ENCODE data around the gene PXN. TPM values are rescaled to one million over a fixed set of nuclear protein-coding genes. Genes with fewer than 3 reads are reported as not detected.
"Not testable (repeated sequence)": the region's sequence is repeated elsewhere in the genome, so short reads cannot be mapped to it uniquely, and the experiment has no call there.

The PXN gene
- total RNA-seq, 2 experiments from 2014 or later = 201 to 236 TPM

DNA sequence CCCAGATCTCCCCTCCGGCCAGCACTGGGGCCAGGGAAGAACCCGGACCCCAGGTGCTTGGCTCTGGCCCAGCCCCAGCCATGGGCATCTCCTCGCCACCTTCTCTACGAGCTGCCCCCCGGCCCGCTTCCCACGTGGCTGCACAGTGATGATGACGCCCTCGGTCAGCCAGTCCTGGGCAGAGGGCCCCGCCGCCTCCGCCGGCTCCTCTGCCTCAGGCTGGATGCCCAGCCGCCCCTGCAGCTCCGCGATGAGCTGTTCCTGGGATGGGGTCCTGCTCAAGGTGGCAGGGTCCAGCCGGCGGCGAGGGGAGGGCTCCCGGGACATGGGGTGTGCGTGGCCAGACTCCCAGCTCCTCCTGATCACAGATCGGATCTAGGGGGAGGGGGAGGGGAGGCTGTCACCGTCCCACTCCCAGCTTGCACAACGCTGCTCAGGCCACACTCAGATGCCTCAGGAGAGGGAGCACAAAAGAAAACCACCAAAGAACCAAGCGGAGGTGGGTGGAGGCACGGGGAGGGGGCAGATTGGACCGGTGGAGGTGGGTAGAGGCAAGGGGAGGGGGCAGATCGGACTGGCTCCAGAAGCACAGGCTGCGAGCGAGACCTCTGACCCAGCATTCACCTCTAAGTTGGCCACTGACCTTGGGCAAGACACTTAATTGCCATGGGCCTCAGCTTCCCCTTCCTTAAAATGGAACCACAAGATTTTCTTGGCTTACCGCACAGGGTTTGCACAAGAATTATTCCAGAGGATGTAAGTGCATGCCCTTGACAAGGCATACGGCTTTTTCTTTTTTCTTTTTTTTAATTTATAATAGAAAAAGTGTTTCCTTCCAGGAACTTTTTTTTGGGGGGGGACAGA, 48.6 kb downstream of the PXN start:
- DNase-seq = no peak
- ChIA-PET POLR2A (no interaction called here), CTCF (interaction anchor here (1.5 to 2.5 kb wide), 5 partner anchors 8 to 15 kb away, joined by 3 to 26 read pairs (median 6); partner anchors contain the start of gene RPLP0)
- peaks cover 36% of the 10 kb centered on the region for H3K36me3 Mint-ChIP-seq (ENCODE audit: low read depth)
- no peaks in the 10 kb centered on the region for H3K27me3 Mint-ChIP-seq
- no peak overlapping the region for H3K4me3 Mint-ChIP-seq
- no peaks in the 10 kb centered on the region for H3K9me3 Mint-ChIP-seq
- H3K4me1 Mint-ChIP-seq = no peaks in the 10 kb centered on the region
- H3K27ac Mint-ChIP-seq = no peak overlapping the region

DNA sequence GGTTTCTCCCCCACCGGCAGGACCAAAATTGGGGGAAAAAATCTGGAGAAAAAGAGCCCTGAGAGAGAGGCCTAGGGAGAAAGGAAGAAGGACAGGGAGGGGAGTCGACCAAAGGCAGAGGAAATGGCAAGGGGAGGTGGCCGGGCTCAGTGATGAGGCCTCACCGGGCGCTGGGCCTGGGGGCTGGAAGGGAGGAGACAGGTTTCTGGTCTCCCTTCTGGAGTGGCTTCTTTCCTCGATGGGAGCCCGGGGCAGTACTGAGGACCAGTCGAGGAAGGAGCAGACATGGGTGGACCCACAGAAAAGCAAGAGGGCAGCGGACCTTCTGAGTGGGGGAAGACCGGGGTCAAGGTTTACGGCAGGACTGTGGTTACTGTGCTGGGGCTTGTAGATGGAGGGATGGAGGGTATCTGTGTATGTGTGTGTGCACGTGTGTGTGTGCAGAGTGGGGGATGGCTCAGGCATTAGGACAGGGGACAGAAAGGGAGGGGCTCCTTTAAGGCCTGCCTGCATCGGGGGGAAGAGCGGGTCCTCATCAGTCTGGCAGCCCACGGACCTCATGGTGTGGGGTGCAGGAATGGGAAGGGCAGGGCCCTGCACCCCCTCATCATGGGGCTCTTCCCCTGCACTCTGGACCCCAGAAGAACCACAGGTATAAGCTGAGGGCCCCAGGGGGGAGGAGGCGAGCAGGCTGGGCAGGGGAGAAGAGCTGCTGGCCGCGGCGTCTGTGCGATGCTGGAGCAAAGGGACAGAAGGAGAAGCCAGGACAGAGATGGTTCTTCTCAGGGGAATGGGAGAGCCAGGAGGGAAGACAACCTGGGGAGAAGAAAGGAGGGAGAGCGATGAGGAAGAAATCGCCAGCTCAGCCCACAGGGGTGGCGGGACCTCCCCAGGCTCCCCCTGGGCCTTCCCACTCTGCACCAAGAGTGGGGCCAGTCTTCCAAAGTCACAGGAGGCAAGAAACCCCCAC, 49.5 kb downstream of the PXN start:
- Mint-ChIP-seq H3K9me3 (no peaks in the 10 kb centered on the region), H3K27ac (no peak overlapping the region), H3K4me3 (no peak overlapping the region), H3K36me3 (ENCODE audit: low read depth) (peaks cover 45% of the 10 kb centered on the region), H3K27me3 (no peaks in the 10 kb centered on the region), H3K4me1 (no peaks in the 10 kb centered on the region)
- ChIA-PET POLR2A (no interaction called here), CTCF (interaction anchor here (1.7 to 2.3 kb wide), 3 partner anchors 11 to 14 kb away, joined by 4 to 26 read pairs (median 10); partner anchors contain the start of gene RPLP0)
- no peak for DNase-seq

DNA sequence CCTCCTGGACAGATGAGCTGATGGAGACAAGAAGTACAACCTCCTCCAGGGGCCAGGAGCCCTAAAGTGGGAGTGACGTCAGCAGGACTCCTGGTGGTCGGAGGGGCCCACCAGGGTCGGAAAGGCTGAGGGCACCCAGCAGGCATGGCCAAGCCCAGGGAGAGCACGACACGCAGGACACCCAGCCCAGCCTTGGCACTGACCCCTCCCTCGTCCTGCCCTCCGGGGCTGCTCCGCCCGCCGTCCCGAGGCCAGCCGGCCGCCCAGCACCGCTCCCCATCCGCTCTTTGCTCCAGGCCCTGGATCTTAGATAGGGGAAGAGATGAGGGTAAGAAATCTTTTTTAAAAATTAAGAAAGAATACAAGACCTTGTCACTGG, 50.2 kb downstream of the PXN start:
- DNase-seq = no peak
- peaks cover 40% of the 10 kb centered on the region for H3K36me3 Mint-ChIP-seq (ENCODE audit: low read depth)
- no peaks in the 10 kb centered on the region for H3K27me3 Mint-ChIP-seq
- CTCF ChIA-PET = interaction anchor here (0.6 kb wide), 1 partner anchor 278 kb away, joined by 3 read pairs; no protein-coding TSS in a partner anchor
- no peaks in the 10 kb centered on the region for H3K9me3 Mint-ChIP-seq
- no peak overlapping the region for H3K27ac Mint-ChIP-seq
- H3K4me3 Mint-ChIP-seq = no peak overlapping the region
- POLR2A ChIA-PET = no interaction called here
- H3K4me1 Mint-ChIP-seq = no peaks in the 10 kb centered on the region

DNA sequence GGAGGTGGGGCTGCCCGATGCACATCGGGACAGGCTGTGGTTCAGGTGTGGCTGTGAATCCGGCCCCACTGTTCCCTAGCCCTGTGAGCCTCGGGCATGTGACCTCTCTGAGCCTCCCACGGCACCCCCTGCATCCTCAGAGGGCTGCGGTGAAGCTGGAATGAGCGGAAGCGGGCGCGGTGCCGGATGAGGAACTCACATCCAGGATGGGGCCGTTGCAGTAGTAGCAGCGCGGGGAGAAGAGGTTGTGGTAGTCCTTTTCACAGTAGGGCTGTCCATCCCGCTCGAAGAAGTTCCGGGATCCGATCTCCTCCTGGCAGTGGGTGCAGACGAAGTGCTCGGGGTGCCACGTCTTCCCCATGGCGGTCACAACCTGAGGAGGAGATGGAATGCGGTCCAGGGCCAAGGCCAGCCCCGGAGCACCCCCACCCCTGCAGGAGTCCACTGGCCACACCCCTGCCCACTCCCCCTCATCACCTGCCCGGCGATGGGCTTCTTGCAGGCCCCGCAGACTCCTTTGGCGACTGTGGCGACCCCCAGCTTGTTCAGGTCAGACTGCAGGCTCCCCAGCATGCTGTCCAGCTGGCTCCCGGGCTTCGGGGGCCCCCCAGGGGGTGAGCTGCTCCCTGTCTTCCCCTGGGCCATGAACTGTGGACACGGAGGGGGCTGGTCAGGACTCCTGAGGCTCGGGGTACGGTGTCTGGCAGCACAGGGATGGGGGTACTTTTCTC, 50.7 kb downstream of the PXN start:
- Mint-ChIP-seq H3K36me3 (ENCODE audit: low read depth) (peaks cover 40% of the 10 kb centered on the region), H3K4me3 (no peak overlapping the region), H3K27me3 (no peaks in the 10 kb centered on the region), H3K9me3 (no peaks in the 10 kb centered on the region), H3K4me1 (no peaks in the 10 kb centered on the region), H3K27ac (no peak overlapping the region)
- no peak for DNase-seq
- ChIA-PET POLR2A (no interaction called here), CTCF (interaction anchor here (0.6 to 0.7 kb wide), 3 partner anchors 13 to 279 kb away, joined by 3 read pairs; no protein-coding TSS in a partner anchor)

DNA sequence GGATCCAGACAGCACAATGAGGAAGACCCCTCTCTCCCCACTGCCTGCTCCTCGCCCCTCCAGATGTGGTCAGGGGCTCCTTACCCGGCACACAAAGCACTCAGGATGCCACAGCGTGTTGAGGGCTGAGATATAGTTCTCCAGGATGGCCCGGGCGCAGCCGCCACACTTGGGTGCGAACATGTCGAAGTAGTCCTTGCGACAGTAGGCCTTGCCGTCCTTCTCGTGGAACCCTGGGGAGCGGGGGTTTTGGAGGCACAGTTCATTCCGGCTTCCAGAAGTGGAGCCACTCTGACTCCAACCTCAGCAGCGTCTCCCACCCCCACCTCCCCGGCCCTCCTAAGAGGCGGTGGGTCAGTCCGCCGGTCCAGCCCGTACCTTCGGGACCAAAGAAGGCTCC, 51.8 kb downstream of the PXN start:
- no peaks in the 10 kb centered on the region for H3K27me3 Mint-ChIP-seq
- DNase-seq = no peak
- no peaks in the 10 kb centered on the region for H3K4me1 Mint-ChIP-seq
- no peak overlapping the region for H3K27ac Mint-ChIP-seq
- no peak overlapping the region for H3K4me3 Mint-ChIP-seq
- ChIA-PET CTCF (interaction anchor here (0.7 kb wide), 1 partner anchor 12 kb away, joined by 3 read pairs; no protein-coding TSS in a partner anchor), POLR2A (no interaction called here)
- peaks cover 37% of the 10 kb centered on the region for H3K36me3 Mint-ChIP-seq (ENCODE audit: low read depth)
- no peaks in the 10 kb centered on the region for H3K9me3 Mint-ChIP-seq

DNA sequence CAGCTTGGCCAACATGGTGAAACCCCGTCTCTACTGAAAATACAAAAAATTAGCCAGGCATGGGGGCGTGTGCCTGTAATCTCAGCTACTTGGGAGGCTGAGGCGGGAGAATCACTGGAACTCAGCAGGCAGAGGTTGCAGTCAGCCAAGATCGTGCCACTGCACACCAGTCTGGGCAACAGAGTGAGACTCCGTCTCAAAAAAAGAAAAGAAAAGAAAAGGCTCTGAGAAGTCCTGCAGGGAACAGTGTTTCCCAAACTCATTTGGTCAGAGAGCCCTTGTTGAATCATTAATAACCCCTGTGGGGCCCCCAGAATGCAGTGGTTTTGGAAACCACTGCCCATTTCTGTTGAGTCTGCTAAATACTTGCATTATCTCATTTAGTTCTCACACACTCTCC, 52.3 kb downstream of the PXN start:
- CTCF ChIA-PET = interaction anchor here (1.2 kb wide), 1 partner anchor 53 kb away, joined by 4 read pairs; no protein-coding TSS in a partner anchor
- H3K27ac Mint-ChIP-seq, POLR2A ChIA-PET, DNase-seq, H3K4me1 Mint-ChIP-seq, H3K4me3 Mint-ChIP-seq, H3K27me3 Mint-ChIP-seq, H3K9me3 Mint-ChIP-seq: not testable (repeated sequence)
- peaks cover 34% of the 10 kb centered on the region for H3K36me3 Mint-ChIP-seq (ENCODE audit: low read depth)

DNA sequence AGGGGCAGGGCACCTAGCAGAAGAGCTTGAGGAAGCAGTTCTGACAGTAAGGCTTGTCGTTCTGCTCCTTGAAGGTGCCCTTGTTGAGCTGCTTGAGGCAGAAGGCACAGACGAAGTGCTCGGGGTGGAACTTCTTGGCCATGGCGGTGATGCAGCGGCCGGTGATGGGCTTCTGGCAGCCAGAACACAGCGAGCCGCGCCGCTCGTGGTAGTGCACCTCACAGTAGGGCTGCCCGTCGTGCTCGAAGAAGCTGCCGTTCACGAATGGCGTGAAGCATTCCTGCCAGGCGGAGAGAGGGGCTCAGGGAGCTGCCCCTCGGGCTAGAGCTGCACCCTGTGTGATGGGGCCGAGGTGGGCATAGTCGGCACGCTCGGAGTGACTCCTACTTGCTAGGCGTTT, 53.2 kb downstream of the PXN start:
- no peaks in the 10 kb centered on the region for H3K9me3 Mint-ChIP-seq
- DNase-seq = no peak
- H3K4me1 Mint-ChIP-seq = no peaks in the 10 kb centered on the region
- no peak overlapping the region for H3K4me3 Mint-ChIP-seq
- no peak overlapping the region for H3K27ac Mint-ChIP-seq
- POLR2A ChIA-PET = no interaction called here
- CTCF ChIA-PET = interaction anchor here (1.2 kb wide), 1 partner anchor 54 kb away, joined by 4 read pairs; no protein-coding TSS in a partner anchor
- H3K36me3 Mint-ChIP-seq (ENCODE audit: low read depth) = peaks cover 34% of the 10 kb centered on the region
- no peaks in the 10 kb centered on the region for H3K27me3 Mint-ChIP-seq

DNA sequence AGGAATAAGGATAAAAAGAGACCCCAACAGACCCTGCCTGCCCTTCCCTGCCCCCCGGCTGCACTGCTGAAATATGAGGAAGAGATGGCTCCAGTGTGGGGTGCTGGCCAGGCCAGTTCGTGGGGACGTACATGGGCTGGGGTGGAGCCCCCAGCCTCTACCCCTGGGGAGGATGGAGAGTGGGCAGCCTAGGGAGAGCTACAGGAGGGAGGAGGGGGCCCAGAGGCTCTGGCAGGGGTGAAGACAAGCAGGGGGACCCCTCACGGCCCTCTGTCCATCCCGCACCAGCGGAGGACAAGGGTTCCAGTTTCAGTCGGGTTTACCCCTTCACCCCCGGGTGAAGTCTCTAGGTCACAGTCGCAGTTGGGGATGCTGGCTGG, 53.6 kb downstream of the PXN start:
- Mint-ChIP-seq H3K4me3 (no peak overlapping the region), H3K27me3 (no peaks in the 10 kb centered on the region), H3K4me1 (no peaks in the 10 kb centered on the region), H3K36me3 (ENCODE audit: low read depth) (peaks cover 34% of the 10 kb centered on the region), H3K9me3 (no peaks in the 10 kb centered on the region), H3K27ac (peak overlapping the region; percentile 73)
- POLR2A ChIA-PET = no interaction called here
- CTCF ChIA-PET = interaction anchor here (1.2 kb wide), 1 partner anchor 55 kb away, joined by 4 read pairs; no protein-coding TSS in a partner anchor
- no peak for DNase-seq

DNA sequence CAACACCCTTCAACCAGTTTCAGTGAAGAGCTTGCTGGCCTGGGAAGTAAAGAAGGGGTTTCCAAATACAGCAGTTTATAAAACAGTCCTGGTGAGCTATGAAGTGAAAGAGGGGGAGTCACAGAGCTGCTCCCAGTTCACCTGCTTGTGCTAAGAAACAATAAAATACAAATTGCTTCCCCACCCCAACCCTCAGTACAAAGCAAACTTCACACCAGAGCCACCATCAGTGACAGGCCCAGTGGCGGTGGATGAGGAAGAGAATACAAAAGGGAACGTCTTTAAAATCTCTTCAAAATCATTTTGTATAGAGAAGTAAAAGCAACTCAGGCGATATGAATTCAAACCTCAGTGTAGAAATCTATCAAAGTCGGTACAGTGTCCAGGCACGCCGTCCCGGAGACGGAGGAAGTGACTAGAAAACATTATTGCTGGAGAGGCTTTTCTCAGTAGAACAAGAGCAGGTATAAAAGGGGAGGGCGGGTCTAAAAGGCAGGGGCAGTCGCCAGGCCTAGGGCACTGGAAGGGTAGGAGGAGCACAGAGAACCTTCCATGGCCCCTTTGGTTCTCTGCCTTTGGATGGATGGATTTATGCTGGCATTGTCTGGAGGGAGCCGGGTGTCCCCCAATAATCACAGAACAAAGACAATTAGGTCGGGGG, 54.2 kb downstream of the PXN start:
- H3K9me3 Mint-ChIP-seq = no peaks in the 10 kb centered on the region
- no peak for DNase-seq
- H3K4me3 Mint-ChIP-seq = no peak overlapping the region
- no peaks in the 10 kb centered on the region for H3K27me3 Mint-ChIP-seq
- peak overlapping the region; percentile 11 for H3K27ac Mint-ChIP-seq
- POLR2A ChIA-PET = interaction anchor here (0.6 kb wide), 1 partner anchor 10 kb away, joined by 7 read pairs; the partner anchor contains the start of gene RPLP0
- H3K4me1 Mint-ChIP-seq = no peaks in the 10 kb centered on the region
- CTCF ChIA-PET = interaction anchor here (1.2 to 1.7 kb wide), 3 partner anchors 10 to 54 kb away, joined by 5 to 10 read pairs (median 7); partner anchors contain the start of genes PXN and RPLP0
- H3K36me3 Mint-ChIP-seq (ENCODE audit: low read depth) = peaks cover 37% of the 10 kb centered on the region

DNA sequence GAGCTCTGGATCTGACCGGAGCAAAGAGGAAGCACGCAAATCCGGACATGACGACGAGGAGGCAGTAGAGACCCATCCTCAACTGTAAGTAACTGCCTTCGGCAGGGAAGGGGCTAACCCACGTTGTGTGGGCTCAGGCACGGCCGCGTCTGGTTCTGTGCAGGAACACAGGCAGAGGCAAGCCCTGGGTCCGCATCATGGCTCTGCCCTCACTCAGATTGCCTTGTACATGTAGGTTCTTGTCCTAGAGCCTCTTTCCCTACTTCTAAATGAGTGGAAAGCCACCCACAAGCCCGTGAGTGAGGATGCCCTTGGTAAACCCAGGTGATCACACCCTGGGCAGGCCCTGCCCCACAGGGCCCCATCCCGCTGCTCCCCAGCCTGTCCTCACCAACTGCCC, 55.7 kb downstream of the PXN start:
- Mint-ChIP-seq H3K27ac (no peak overlapping the region), H3K36me3 (ENCODE audit: low read depth) (peaks cover 29% of the 10 kb centered on the region), H3K27me3 (no peaks in the 10 kb centered on the region), H3K9me3 (no peaks in the 10 kb centered on the region), H3K4me3 (no peak overlapping the region), H3K4me1 (no peaks in the 10 kb centered on the region)
- POLR2A ChIA-PET = no interaction called here
- CTCF ChIA-PET = interaction anchor here (0.6 to 1.9 kb wide), 3 partner anchors 8 to 83 kb away, joined by 4 to 10 read pairs (median 7); partner anchors contain the start of genes RNU4-1 and RPLP0
- no peak for DNase-seq

DNA sequence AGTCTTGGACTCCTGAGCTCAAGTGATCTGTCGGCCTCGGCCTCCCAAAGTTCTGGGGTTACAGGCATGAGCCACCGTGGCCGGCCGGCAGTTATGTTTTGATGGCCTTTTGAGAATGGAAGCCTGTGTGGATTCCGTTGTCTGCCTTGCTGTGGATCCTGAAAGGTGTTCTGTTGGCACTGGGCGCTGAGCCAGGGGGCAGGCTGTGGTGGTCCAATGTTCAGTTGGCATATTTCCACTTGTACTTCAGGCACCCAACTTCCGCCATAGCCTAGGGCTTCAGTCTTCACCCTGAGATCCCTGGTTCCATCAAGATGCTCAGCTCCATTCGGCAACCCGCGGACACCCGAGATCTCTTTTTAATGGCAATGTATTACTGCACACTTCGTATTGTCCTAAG, 58.3 kb downstream of the PXN start:
- ChIA-PET CTCF (interaction anchor here (1.1 to 1.3 kb wide), 2 partner anchors 13 to 21 kb away, joined by 3 to 6 read pairs; no protein-coding TSS in a partner anchor), POLR2A (no interaction called here)
- peaks cover 19% of the 10 kb centered on the region for H3K36me3 Mint-ChIP-seq (ENCODE audit: low read depth)

DNA sequence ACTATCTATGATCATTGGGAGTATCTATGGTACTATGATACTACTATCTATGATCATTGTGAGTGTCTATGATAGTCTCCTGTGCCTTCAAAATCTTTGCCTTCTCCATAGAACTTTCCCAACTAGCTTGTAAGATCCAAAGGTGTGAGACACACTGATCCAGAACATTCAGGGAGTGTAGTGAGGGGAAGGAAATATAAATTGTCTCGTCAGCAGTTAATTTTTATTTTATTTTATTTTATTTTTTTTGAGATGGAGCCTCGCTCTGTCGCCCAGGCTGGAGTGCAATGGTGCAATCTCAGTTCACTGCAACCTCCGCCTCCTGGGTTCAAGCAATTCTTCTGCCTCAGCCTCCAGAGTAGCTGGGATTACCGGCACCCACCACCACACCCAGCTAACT, 58.7 kb downstream of the PXN start:
- H3K27me3 Mint-ChIP-seq, DNase-seq, H3K9me3 Mint-ChIP-seq, H3K4me3 Mint-ChIP-seq, H3K27ac Mint-ChIP-seq, POLR2A ChIA-PET, H3K4me1 Mint-ChIP-seq: not testable (repeated sequence)
- CTCF ChIA-PET = interaction anchor here (1.3 kb wide), 1 partner anchor 22 kb away, joined by 6 read pairs; no protein-coding TSS in a partner anchor
- peaks cover 14% of the 10 kb centered on the region for H3K36me3 Mint-ChIP-seq (ENCODE audit: low read depth)

More for the DNA sequence above, 58.3 kb downstream of the PXN start:
- DNase-seq = no peak
- Mint-ChIP-seq H3K27ac (no peak overlapping the region), H3K27me3 (no peaks in the 10 kb centered on the region), H3K9me3 (no peaks in the 10 kb centered on the region), H3K4me1 (peaks cover 6% of the 10 kb centered on the region), H3K4me3 (no peak overlapping the region)
